ENCODE results near the gene SSH3.

- TF ChIP-seq EP300 (conservative IDR thresholded peaks at IDR 0.05; ENCODE audit: poor library complexity, severe bottlenecking): no peak
- TF ChIP-seq RAD21 (conservative IDR thresholded peaks at IDR 0.05): no peak
- TF ChIP-seq, protein P1, sequence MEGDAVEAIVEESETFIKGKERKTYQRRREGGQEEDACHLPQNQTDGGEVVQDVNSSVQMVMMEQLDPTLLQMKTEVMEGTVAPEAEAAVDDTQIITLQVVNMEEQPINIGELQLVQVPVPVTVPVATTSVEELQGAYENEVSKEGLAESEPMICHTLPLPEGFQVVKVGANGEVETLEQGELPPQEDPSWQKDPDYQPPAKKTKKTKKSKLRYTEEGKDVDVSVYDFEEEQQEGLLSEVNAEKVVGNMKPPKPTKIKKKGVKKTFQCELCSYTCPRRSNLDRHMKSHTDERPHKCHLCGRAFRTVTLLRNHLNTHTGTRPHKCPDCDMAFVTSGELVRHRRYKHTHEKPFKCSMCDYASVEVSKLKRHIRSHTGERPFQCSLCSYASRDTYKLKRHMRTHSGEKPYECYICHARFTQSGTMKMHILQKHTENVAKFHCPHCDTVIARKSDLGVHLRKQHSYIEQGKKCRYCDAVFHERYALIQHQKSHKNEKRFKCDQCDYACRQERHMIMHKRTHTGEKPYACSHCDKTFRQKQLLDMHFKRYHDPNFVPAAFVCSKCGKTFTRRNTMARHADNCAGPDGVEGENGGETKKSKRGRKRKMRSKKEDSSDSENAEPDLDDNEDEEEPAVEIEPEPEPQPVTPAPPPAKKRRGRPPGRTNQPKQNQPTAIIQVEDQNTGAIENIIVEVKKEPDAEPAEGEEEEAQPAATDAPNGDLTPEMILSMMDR (IDR thresholded peaks at IDR 0.05; ENCODE audit: poor library complexity, severe bottlenecking): no peak
- TF ChIP-seq REST (IDR thresholded peaks at IDR 0.05; ENCODE audit: borderline replicate concordance): no peak
- TF ChIP-seq EZH2 (IDR thresholded peaks at IDR 0.05; ENCODE audit: borderline replicate concordance, insufficient read depth, low read length, poor library complexity, severe bottlenecking): no peak
- no peak for TF ChIP-seq POLR2AphosphoS5 (IDR thresholded peaks at IDR 0.05)
- TF ChIP-seq TAF1 (IDR thresholded peaks at IDR 0.05; ENCODE audit: low read depth): no peak
Observed at GRCh38 chr11:67354075-67355022, 51.0 kb downstream of the SSH3 start.

All from neural cell (in vitro differentiated cells).